Activated T-cell treated with anti-CD3 and anti-CD28 coated beads for 4 hours (primary cell): Measurements from ENCODE around the gene SLC25A52.
"Not testable (repeated sequence)": the region's sequence is repeated elsewhere in the genome, so short reads cannot be mapped to it uniquely, and the experiment has no call there.

Experiments
- DNase-seq: peaks from one replicate; pipeline ENCODE4 v3.0.0-alpha.2; 2020

SLC25A52 gene, protein sequence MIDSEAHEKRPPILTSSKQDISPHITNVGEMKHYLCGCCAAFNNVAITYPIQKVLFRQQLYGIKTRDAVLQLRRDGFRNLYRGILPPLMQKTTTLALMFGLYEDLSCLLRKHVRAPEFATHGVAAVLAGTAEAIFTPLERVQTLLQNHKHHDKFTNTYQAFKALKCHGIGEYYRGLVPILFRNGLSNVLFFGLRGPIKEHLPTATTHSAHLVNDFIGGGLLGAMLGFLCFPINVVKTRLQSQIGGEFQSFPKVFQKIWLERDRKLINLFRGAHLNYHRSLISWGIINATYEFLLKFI

DNA sequence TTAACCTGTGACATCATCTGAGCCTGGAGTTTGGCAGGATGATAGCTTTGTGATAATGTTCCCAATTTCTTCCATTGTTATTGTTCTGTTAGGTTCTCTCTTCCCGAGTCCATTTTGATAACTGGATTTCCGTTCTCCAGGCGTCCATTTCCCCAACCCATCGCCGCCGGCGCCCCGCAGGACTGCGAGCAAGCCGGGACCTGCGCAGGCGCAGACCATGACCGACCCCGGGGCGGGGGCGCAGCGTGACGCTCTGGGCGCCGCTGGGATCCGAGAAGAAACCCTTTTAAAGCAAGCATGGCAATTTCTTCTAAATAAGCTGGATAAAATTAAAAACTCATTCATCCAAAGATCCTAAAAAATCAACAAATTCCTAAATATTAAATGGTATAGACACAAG is at the start of gene SLC25A52:
SLC25A52 (minus strand) TSS at position 186 of the 400 bp plus-strand sequence. CDS start 219 bp downstream, outside the sequence.
- DNase-seq, result no peak

DNA sequence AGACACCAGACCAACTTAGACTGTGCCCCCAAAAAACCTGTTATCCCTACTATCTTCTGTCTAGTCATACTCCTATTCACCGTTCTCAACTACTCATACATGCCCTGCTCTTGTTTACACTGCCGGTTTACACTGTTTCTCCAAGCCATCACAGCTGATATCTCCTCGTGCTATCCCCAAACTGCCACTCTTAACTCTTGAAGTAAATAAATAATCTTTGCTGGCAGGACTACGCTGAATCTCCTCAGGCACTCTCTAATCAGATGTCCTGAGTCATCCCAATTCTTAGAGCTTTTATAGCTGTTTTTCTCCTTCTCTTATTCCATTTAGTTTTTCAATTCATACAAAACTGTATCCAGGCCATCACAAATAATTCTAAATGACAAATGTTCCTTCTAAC is 48.4 kb upstream of the SLC25A52 start:
- not testable (repeated sequence) for DNase-seq

DNA sequence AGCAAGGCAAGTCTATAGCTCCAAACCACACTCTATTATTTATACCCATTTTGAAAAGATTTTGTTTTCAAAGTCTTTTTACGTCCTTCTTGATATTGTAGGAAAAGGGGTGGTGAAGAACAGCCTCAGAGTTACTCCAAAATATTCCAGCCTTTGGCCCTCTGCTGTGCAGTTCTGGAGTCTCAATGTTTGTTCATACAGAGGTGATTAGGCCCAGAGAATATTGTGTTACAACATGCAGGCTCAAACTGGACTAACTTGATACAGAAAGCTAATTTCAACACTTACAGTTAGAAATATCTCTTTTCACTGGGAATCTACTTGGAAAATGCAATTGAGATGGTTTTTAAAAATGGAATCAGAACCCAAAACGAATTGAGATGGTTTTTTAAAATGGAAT is 40.4 kb upstream of the SLC25A52 start:
- DNase-seq, result no peak

DNA sequence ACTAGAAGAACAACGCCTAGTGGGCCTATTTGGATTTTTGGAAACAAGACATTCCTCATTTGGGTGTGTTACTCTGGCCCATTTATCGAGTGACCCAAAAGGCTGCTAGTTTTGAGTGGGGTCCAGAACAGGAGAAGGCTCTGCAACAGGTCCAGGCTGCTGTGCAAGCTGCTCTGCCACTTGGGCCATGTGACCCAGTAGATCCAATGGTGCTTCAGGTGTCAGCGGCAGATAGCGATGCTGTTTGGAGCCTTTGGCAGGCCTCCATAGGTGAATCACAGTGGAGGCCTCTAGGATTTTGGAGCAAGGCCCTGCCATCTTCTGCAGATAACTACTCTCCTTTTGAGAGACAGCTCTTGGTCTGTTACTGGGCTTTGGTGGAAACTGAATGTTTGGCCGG is 38.6 kb upstream of the SLC25A52 start:
- not testable (repeated sequence) for DNase-seq

DNA sequence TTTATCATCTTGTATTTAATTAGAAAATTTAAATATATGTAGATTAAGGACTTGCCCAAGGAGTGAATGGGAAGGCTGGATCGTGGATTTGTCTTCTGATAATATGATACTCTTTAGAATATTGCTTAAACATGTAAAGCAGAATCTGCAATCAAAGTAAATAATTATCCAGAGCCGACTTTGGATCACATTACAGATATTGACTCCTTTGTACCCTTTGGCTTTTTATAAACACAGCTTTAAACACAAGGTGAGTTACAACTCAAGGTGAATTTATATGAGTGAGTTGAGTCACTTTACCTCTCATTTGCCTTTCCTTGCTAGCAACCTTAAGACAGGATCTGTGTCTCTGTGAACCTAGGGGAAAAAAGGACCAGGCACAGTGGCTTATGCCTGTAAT is 37.7 kb upstream of the SLC25A52 start:
- no peak for DNase-seq

DNA sequence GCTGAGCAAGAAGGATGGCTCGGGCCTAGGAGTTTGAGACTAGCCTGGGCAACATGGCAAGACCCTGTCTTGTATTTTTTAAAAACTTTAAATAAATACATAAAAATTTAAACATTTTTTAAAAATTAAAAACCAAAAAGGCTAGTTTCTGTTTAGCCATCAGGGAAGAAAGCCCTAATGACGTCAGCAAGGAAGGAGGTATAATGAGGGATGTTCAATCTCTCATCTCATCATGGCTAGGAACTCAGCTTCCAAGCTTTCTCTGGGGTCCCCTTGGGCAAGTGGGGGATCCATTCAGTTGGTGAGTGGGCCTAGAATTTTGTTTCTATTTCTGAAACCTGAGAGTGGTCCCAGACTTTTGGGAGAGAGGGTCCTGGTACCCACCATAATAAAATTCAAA is 35.1 kb upstream of the SLC25A52 start:
- DNase-seq, result no peak

DNA sequence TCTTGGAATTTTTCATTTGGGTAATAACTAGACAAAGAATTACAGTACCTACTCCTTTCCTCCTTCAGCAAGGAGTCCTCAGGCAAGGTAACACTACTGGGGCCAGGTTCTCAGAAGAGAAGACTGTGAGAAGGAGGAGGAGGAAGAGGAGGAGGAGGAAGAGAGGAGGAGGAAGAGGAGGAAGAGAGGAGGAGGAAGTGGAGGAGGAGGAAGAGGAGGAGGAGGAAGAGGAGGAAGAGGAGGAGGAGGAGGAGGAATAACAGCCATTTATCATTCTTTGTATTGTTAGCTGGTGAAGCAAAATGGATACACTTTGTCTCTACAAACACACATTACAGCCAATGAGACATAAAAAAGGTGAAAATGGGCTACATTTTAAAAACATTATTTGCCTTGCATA is 32.9 kb upstream of the SLC25A52 start:
- DNase-seq, result no peak

DNA sequence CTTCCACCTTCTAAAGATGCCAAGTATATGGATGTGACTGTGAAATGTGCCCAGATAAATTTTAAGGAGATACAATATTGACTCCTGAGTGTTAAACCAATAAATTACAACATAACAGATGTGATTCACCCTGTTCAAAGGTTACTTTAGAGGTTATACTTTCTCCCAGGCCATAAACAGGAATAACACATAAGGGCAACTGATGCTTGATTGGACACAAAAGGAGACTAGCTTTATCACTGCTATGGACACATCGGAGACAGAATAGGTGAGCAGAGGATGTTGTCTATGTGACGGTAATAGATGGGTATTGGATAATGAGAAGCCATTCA is 31.9 kb upstream of the SLC25A52 start:
- DNase-seq, result no peak

DNA sequence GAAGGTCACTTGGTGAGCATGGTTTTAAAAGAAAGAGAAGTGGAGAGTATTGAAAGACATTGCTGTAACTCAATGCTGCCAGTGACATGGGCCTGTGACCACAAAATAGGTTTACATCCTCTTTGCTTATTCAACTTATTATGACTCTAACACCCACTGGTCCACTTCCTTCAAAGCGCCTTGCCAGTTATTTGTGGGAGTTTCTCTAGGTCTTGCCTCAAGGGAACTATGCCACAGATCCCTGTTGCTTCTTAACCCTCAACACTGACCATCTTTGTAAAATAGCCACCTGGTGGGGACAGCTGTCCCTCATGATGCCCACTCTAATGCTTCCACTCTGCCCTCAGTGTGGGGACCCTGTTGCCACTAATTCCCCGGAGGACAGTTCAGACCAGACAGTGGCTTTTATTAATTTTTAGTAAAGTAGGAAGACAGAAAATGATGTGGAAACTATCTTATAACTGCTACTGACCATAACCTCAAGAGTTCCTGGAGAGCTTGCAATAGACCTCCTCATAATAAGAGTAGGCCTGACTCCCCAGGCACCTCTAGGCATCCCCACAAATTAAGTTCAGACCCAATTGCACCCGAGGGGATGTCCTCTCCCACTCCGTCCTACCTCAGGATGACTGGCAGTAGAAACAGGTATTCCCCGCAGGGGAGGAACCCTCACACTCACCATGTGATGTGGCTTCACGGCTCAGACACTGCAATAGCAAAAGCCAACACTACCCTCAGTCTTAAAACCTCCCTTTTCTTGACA is 31.3 kb upstream of the SLC25A52 start:
- DNase-seq, result no peak

DNA sequence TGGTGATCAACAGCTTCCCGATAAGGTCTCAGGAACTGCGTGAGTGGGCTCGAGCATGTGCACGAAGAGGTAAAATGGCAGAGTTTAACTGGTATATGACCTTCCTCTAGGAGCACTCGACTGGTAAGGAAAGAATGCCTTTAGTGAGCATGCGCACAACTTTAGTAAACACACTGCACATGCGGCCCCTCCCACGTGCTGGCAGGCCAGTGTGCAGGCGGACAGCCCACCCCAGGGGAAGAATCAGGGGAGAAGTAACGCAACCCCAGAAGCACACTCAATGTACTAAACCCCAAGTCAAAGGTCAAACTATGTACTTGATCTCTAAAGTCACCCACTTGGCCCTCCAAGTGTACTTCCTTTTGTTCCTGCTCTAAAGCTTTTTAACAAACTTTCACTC is 28.7 kb upstream of the SLC25A52 start:
- DNase-seq, result no peak

DNA sequence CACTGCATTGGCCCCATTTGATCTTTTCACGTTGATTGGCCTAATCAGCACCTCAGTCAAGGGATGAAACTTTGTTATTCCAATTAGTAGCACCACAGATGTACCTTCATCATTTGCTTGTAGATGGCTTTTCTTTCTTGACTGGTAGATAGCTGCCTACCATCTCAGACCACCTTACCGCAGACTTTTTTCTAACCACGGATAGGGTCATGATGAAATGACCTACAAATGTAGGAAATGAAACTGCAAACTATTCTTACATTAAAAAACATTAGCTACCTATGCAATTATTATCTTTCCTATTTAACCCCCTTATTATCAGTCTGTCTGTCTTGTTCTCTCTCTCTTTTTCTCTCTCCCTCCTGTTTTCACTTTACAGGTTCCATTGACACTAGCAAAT is 22.4 kb upstream of the SLC25A52 start:
- DNase-seq, result no peak

DNA sequence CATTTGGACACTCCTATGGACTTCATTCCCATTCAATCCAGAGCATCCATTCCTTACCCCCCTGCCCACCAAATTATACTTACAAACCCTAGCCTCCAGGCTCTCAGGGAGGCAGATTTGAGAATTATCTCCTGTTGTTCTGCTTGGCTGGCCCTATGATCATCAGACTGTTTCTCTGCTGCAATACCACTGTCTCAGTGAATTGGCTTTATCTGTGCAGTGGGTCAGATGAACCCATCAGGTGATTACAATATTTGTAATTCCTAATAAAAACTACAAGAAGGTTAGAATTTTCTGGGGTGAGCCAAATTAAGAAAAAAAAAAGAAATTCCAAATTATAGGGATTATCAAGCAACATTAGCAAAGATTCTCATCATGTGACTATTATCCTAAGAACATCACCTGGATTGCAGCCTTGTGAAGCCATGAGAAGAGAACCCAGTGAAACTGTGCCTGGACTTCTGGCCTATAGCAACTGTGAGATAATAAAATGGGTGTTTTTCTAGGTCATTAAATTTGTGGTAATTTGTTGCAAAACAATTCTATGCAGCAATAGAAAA is 17.8 kb upstream of the SLC25A52 start:
- no peak for DNase-seq

DNA sequence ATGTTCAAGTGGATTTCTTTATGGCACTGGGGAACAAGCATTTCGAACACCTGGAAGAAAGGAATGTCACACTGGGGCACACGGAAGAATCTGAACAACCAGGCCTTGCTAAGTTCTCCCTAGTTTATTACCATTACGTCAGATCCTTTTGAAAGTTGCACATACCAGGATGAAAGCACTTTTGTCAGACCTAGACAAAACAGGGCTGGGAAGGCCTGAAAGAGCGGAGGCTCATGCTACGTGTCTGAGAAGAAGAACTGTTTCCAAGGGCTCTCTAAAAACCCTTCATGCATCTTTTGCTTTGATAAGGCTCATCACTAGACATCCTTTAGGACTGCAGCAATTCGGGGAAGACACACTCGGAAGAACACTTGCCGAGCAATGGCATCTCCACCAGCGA is 15.4 kb upstream of the SLC25A52 start:
- DNase-seq, result no peak

DNA sequence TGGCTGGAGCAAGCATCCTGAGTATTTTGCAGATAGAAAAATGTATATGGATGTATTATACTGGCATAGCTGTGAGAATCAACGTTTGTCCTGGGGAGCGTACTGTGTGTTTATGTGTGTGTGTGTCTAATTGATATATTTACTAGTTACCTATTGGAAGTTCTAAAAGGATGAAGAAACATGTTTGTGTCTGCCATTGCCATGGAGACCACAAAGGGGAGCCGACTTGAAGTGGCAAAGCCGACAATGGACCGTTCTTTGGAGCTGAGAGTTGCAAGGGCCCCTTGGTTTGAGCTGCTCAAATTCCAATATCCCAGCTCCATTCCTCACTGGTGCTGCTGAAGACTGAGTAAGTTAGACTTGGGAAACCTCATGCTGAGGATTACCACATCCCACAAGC is 14.3 kb upstream of the SLC25A52 start:
- DNase-seq, result no peak

DNA sequence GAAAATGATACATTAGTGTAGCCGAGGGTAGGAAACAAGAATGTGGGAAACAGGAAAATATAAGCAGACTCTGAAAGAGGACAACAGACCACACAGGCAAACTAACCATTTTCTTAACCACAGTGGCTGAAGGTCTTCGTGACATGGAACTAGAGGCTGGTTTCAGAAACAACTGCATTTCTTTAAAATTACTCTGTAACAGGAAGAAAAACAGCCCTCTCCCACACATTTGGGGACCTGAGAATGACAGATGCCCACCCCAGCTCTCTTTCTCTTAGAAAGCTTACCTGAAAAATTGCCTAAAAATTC is 13.8 kb upstream of the SLC25A52 start:
- DNase-seq, result no peak

DNA sequence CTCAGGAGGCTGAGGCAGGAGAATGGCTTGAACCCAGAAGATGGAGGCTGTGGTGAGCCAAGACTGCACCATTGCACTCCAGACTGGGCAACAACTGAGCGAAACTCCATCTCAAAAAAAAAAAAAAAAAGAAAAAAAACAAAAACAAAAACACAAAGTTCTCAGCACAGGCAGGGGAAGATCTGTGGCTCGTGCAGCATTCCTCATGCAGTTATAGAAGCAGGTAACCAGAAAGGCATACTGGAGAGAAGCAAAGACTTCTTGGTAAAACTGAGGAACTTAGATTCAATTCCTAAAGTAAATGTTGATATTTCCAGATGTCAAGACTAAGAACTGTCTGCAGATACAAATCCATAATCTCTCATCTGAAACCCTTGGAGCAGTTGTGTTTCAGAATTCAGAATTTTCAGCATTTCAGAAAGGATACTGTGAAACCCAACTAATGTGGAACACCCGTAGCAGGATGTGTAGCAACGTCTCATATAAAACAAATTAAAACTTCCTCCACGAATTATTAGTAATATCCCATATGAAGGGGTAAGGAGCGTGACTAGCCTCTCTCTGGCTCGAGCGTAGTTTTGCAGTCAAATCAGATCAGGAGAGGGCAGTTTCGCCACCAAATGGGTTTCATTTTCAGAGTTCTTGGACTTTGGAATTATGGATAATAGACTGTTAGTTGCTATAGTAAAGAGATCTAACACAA is 13.2 kb upstream of the SLC25A52 start:
- DNase-seq, result no peak

DNA sequence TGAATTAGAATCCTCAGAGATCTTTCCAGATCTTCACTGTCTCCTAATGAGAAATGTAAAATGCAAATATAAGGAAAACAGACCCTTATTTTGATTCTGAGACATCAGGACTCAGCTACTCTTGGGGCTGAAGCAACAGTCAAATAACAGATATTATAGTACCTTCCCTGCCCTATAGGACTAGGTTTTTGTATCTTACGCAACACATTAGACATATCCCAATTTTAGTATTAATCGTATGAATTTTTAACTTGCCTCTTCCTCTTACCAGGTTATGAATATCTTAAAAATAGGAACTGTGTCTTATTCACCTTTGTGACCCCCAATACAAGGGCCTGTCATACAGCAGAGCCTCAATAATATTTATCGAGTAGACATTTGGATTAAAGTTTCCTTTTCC is 12.0 kb upstream of the SLC25A52 start:
- DNase-seq, result no peak

DNA sequence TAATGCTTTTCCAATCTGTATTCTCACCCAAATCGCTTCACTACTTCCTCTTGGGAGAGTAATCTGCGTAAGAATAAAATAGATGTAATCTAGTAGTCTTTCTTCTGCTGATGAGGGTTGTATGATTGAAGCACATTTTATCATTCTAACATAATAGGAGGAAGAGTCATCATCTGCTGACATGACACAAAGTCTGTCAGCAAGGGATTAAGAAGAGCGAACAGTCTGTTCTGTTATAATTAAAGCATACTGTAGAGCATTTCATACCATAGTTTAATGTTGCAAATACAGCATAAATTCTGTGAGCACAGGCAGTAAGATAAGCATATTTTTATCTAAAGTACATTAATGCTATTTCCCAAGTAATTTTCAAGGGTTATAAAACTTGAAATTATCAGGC is 10.4 kb downstream of the SLC25A52 start:
- DNase-seq, result no peak

DNA sequence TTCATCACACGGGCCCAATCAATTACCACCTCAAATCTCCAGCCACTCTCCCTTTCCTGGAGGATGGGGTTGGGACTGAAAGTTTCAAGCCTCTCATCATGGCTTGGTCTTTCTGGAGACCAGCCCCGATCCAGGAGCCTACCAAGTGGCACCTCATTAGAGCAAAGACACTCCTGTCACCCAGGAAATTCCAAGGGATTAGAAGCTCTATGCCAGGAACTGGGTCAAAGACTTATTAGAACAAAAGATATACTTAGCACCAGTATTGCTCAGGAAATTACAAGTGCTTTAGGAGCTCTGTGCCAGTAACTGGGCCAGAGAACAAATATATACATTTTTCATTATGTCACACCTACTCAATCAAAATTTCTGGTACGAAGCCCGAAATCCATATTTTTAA is 14.3 kb downstream of the SLC25A52 start:
- DNase-seq, result no peak

DNA sequence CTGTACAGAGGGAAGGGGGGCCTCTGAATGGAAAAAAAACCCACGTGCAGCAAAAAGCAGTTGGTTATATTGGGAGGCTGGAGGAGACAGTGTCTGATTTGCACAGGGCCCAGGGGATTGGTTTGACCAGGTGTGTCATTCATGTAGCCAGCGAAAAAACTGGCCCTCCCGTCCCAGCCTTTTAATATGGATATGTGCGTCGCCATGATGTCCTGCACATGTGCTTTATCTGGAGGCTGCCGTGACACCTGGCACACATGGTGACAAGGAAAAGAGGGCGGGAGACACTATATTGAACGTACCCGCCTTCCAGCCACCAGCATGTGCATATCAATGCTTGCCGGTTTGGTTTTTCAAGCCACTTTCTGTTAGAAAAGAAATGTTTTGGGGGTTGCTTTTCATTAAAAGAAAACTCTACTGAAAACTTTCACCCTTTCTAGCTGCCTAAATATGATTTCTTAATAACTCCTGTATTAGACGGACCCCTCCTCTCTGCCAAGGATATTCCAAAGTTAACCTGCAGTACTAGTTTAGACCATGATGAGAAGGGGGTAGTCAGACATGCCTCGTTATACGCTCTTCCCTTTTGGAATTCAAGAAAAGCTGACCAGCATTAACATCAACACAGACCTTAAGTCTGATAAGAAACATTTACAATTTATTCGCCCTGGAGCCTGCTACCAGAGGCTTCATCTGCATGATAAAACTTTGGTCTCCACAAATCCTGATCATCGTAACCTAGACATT is 16.2 kb downstream of the SLC25A52 start:
- DNase-seq, result no peak

DNA sequence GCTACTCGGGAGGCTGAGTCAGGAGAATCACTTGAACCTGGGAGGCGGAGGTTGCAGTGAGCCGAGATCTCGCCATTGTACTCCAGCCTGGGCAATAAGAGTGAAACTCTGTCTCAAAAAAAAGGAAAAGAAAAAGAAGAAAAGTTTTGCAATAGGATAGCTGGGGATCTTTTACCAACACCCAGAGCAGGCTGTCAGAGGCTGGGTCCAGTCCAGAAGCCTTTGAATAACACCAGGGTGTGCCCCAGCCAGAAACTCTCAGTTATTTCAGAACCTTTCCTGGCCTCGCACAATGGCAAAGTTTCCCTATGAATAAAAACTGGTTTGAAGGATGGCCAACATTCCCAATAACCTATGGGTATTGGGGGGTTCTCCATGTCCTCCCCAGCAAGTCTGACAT is 17.1 kb downstream of the SLC25A52 start:
- not testable (repeated sequence) for DNase-seq

DNA sequence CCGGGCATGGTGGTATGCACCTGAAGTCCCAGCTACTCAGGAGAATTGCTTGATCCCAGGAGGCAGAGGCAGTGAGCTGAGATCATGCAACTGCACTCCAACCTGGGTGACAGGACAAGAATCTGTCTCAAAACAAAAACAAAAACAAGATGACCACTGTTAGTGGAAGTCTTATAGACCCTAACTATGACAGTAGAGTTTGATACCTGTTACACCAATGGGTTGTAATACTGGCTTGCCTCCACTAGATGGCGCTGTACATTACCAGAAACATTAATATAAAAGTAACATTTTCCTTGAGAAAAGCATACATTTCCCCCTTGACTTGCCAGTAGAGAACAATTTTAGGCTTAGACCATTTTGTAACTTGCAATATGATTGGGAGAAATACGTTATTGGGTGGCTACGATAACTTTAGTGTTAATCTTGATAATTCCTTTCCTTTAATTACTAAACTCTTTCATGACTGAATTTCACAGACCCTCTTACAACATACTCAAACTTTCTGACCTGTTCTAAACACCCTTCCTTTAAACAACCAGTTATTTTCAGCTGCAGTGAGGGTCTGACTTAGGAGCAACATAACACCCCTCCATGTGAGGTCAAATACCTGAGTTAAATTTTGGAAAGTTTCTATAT is 19.5 kb downstream of the SLC25A52 start:
- DNase-seq, result peak; percentile 52

DNA sequence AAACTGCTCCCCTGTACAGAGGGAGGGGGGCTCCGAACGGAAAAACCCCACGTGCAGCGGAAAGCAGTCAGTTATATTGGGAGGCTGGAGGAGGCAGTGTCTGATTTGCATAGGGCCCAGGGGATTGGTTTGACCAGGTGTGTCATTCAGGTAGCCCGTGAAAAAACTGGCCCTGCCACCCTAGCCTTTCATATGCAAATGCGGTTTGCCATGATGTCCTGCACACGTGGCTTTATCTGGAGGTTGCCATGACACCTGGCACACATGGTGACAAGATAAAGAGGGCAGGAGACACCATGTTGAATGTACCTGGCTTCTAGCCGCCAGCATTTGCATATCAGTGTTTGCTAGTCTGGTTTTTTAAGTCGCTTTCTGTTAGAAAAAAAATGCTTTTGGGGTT is 20.5 kb downstream of the SLC25A52 start:
- DNase-seq, result no peak
